Progenitor cell of endocrine pancreas (in vitro differentiated cells): ENCODE data around the gene SLC30A1. TPM values are rescaled to one million over a fixed set of nuclear protein-coding genes. Genes with fewer than 3 reads are reported as not detected.

Experiments
- DNase-seq: peaks from one replicate; pipeline ENCODE4 v3.0.0; 2021; ENCODE audit warnings: low spot score; ENCODE audit not compliant: unreplicated experiment
- H3K27ac Mint-ChIP-seq: 2 replicates; pipeline ENCODE4 v1.8.0; 2021; ENCODE audit warnings: mild to moderate bottlenecking, moderate library complexity, mixed read lengths
- H3K27me3 Mint-ChIP-seq: 2 replicates; pipeline ENCODE4 v1.8.0; 2021; ENCODE audit warnings: mixed read lengths
- H3K36me3 Mint-ChIP-seq: 2 replicates; pipeline ENCODE4 v1.8.0; 2022; ENCODE audit warnings: mixed read lengths; ENCODE audit not compliant: insufficient read depth
- H3K4me1 Mint-ChIP-seq: 2 replicates; pipeline ENCODE4 v1.8.0; 2021; ENCODE audit warnings: low read depth, mixed read lengths
- H3K4me3 Mint-ChIP-seq: 2 replicates; pipeline ENCODE4 v1.8.0; 2021; ENCODE audit warnings: low read depth, mild to moderate bottlenecking, moderate library complexity, mixed read lengths
- H3K9me3 Mint-ChIP-seq: 2 replicates; pipeline ENCODE4 v1.8.0; 2021; ENCODE audit warnings: low read depth, mixed read lengths
- CTCF ChIP-seq: fragments of 200-600 bp; sonication (generic); IDR thresholded peaks from one replicate; pipeline ENCODE4 v1.5.0; 2021; ENCODE audit warnings: antibody characterized with exemption, mild to moderate bottlenecking; ENCODE audit not compliant: unreplicated experiment
- total RNA-seq: library from RNA; stranded (reverse); gene quantifications from 2 replicates; pipeline ENCODE4 v1.2.1, GENCODE V29; 2021

The SLC30A1 gene
- total RNA-seq, 1 donor from 2014 or later: 9.3 TPM

GRCh38 chr1:211616231-211616964 lies 37.4 kb upstream of the SLC30A1 start:
- Mint-ChIP-seq H3K36me3 (no peaks in the 10 kb centered on the region), H3K27me3 (peaks cover 4% of the 10 kb centered on the region), H3K27ac (no peak overlapping the region), H3K4me3 (no peak overlapping the region), H3K4me1 (peaks cover 5% of the 10 kb centered on the region), H3K9me3 (no peaks in the 10 kb centered on the region)
- TF ChIP-seq CTCF: no peak
- DNase-seq: no peak

- Mint-ChIP-seq H3K4me3 (no peak overlapping the region), H3K9me3 (no peaks in the 10 kb centered on the region), H3K27me3 (peaks cover 7% of the 10 kb centered on the region), H3K36me3 (no peaks in the 10 kb centered on the region), H3K4me1 (peaks cover 5% of the 10 kb centered on the region), H3K27ac (no peak overlapping the region)
- TF ChIP-seq CTCF: no peak
- no peak for DNase-seq
Observed at GRCh38 chr1:211614615-211615014, 35.7 kb upstream of the SLC30A1 start.

- TF ChIP-seq CTCF: no peak
- DNase-seq: no peak
- Mint-ChIP-seq H3K36me3 (no peaks in the 10 kb centered on the region), H3K4me3 (no peak overlapping the region), H3K9me3 (no peaks in the 10 kb centered on the region), H3K4me1 (peaks cover 5% of the 10 kb centered on the region), H3K27me3 (peaks cover 7% of the 10 kb centered on the region), H3K27ac (peak overlapping the region; percentile 12)
Observed at GRCh38 chr1:211613951-211614350, 35.0 kb upstream of the SLC30A1 start.

GRCh38 chr1:211613108-211613947 lies 34.4 kb upstream of the SLC30A1 start:
- H3K27ac Mint-ChIP-seq: no peak overlapping the region
- H3K27me3 Mint-ChIP-seq: peaks cover 7% of the 10 kb centered on the region
- no peaks in the 10 kb centered on the region for H3K9me3 Mint-ChIP-seq
- TF ChIP-seq CTCF: no peak
- H3K36me3 Mint-ChIP-seq: no peaks in the 10 kb centered on the region
- peaks cover 5% of the 10 kb centered on the region for H3K4me1 Mint-ChIP-seq
- H3K4me3 Mint-ChIP-seq: no peak overlapping the region
- DNase-seq: no peak

- no peak for TF ChIP-seq CTCF
- peaks cover 7% of the 10 kb centered on the region for H3K27me3 Mint-ChIP-seq
- no peak overlapping the region for H3K4me3 Mint-ChIP-seq
- no peaks in the 10 kb centered on the region for H3K36me3 Mint-ChIP-seq
- H3K9me3 Mint-ChIP-seq: no peaks in the 10 kb centered on the region
- peaks cover 7% of the 10 kb centered on the region for H3K4me1 Mint-ChIP-seq
- H3K27ac Mint-ChIP-seq: no peak overlapping the region
- no peak for DNase-seq
Observed at GRCh38 chr1:211612786-211613107, 33.8 kb upstream of the SLC30A1 start.
